Body of pancreas (tissue), 4 donors: ENCODE measurements around the gene ZBTB37. TPM values are rescaled to one million over a fixed set of nuclear protein-coding genes. Genes with fewer than 3 reads are reported as not detected.

Experiments used
- ATAC-seq: fragments of 150-250 bp; one replicate; pipeline ENCODE4 v1.9.1; 2016
- DNase-seq, 4 donors: peaks; one replicate each; pipeline ENCODE4 v3.0.0-alpha.2; 2019
- H3K27ac ChIP-seq, 4 donors: fragments of 200-600 bp; sonication (generic); 1 replicate in 3 of 4; 2 replicates in 1 of 4; pipeline versions ENCODE4 v1.5.1 to v1.6.1; 2016 to 2019; ENCODE audit warnings: mild to moderate bottlenecking in 1 of 4, mixed read lengths in 1 of 4, moderate library complexity in 1 of 4
- H3K27me3 ChIP-seq, 2 donors: fragments of 200-600 bp; sonication (generic); one replicate each; pipeline ENCODE4 v1.6.0; 2016; ENCODE audit warnings: mild to moderate bottlenecking in 1 of 2
- H3K36me3 ChIP-seq, 2 donors: fragments of 200-600 bp; sonication (generic); replicated peaks in 1 of 2; 2 replicates each; pipeline ENCODE4 v1.5.1; 2016; ENCODE audit warnings: low read depth in 2 of 2; ENCODE audit not compliant: insufficient read depth in 1 of 2
- H3K4me1 ChIP-seq: fragments of 200-600 bp; sonication (generic); one replicate; pipeline ENCODE4 v1.6.0; 2016
- H3K4me3 ChIP-seq, 2 donors: fragments of 200-600 bp; sonication (generic); 1 replicate in 1 of 2; 2 replicates in 1 of 2; pipeline ENCODE4 v1.5.1; 2016 to 2019
- H3K9me3 ChIP-seq, 3 donors: fragments of 200-600 bp; sonication (generic); 1 replicate in 2 of 3; 2 replicates in 1 of 3; pipeline ENCODE4 v1.5.1; 2016
- POLR2A ChIP-seq, 3 donors: fragments of 450-650 bp; IDR thresholded peaks; one replicate each; pipeline ENCODE4 v1.6.1; 2016; ENCODE audit warnings: antibody characterized with exemption in 3 of 3, mild to moderate bottlenecking in 2 of 3
- WGBS, 2 donors: methylation state at CpG; one replicate each; pipeline ENCODE4 v1.1.5; 2017; 5-methylcytosine and 5-hydroxymethylcytosine counted together
- intact Hi-C: fragments of 100-400 bp; cut with DNase I; formaldehyde crosslinking; loops from one replicate; pipeline ENCODE4 v1.15.1; 2023
- small RNA-seq: library from RNA; depleted of rRNA; stranded (forward); fragments of <200 nt; gene quantifications from one replicate; pipeline ENCODE3, GENCODE V24; 2016
- total RNA-seq, 2 donors: library from RNA; depleted of rRNA; stranded (reverse); fragments of >200 nt; gene quantifications; one replicate each; pipeline ENCODE4 v1.1.0, GENCODE V29; 2016
- TF ChIP-seq, protein P1 (sequence below), 7 experiments: fragments of 450-650 bp in 4 of 7; fragments of 200-600 bp in 3 of 7; sonication (generic) in 3 of 7; IDR thresholded peaks; one replicate each; pipeline ENCODE4 v1.5.1; 2016 to 2019; ENCODE audit warnings: antibody characterized with exemption in 7 of 7

Gene ZBTB37
- total RNA-seq, 2 donors from 2014 or later: 6.2 to 6.6 TPM

DNA sequence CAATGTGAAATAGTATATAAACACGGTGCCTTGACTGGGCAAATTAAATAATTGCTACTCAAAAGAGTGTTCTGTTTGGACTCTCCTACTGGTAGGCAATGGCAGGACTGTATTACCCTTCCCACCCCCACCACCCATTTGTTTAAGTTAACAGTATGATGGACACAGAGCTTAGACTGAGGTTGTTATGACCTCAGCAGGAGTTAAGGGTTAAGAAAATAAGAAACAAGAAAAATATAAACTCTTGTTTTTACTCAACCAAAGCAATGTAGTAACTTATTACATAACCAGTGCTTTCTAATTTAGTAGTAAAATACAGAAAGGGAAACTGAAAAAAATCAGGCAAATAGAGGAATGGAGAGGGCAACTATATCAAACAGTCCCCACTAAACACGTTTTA is 68.9 kb downstream of the ZBTB37 start:
- no peaks in the 10 kb centered on the region for H3K4me1 ChIP-seq
- H3K9me3 ChIP-seq: no peaks in the 10 kb centered on the region
- no peak for DNase-seq
- H3K4me3 ChIP-seq: no peak overlapping the region
- TF ChIP-seq, protein P1, sequence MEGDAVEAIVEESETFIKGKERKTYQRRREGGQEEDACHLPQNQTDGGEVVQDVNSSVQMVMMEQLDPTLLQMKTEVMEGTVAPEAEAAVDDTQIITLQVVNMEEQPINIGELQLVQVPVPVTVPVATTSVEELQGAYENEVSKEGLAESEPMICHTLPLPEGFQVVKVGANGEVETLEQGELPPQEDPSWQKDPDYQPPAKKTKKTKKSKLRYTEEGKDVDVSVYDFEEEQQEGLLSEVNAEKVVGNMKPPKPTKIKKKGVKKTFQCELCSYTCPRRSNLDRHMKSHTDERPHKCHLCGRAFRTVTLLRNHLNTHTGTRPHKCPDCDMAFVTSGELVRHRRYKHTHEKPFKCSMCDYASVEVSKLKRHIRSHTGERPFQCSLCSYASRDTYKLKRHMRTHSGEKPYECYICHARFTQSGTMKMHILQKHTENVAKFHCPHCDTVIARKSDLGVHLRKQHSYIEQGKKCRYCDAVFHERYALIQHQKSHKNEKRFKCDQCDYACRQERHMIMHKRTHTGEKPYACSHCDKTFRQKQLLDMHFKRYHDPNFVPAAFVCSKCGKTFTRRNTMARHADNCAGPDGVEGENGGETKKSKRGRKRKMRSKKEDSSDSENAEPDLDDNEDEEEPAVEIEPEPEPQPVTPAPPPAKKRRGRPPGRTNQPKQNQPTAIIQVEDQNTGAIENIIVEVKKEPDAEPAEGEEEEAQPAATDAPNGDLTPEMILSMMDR (IDR thresholded peaks at IDR 0.05): no peak
- TF ChIP-seq POLR2A (IDR thresholded peaks at IDR 0.05): no peak
- H3K36me3 ChIP-seq: peaks cover 11 to 22% of the 10 kb centered on the region in 2 donors
- 84 to 86% methylated on average over 2 of the region's 2 CpGs for WGBS, 2 donors
- ATAC-seq: no peak
- intact Hi-C loops: no loop called here
- no peak overlapping the region for H3K27ac ChIP-seq
- no peaks in the 10 kb centered on the region for H3K27me3 ChIP-seq

GRCh38 chr1:173946380-173946921 is 78.3 kb downstream of the ZBTB37 start:
- 81 to 86% methylated on average over 4 of the region's 4 CpGs for WGBS, 2 donors
- intact Hi-C loops: no loop called here
- H3K4me1 ChIP-seq: no peaks in the 10 kb centered on the region
- ATAC-seq (no peak), DNase-seq (no peak)
- H3K27me3 ChIP-seq: no peaks in the 10 kb centered on the region
- peaks cover 12 to 34% of the 10 kb centered on the region in 2 donors for H3K36me3 ChIP-seq
- TF ChIP-seq, protein P1 (IDR thresholded peaks at IDR 0.05): no peak
- TF ChIP-seq POLR2A (IDR thresholded peaks at IDR 0.05): no peak
- no peaks in the 10 kb centered on the region for H3K9me3 ChIP-seq
- H3K27ac ChIP-seq: no peak overlapping the region
- H3K4me3 ChIP-seq: no peak overlapping the region

- Histone ChIP-seq H3K4me3 (no peak overlapping the region), H3K36me3 (peaks cover 12 to 31% of the 10 kb centered on the region in 2 donors), H3K27ac (no peak overlapping the region), H3K9me3 (no peaks in the 10 kb centered on the region), H3K27me3 (no peaks in the 10 kb centered on the region), H3K4me1 (no peaks in the 10 kb centered on the region)
- ATAC-seq (no peak), DNase-seq (no peak)
- TF ChIP-seq, protein P1 (IDR thresholded peaks at IDR 0.05): no peak
- TF ChIP-seq POLR2A (IDR thresholded peaks at IDR 0.05): no peak
- 95 to 97% methylated on average over 4 of the region's 4 CpGs for WGBS, 2 donors
- intact Hi-C loops: no loop called here
Observed at GRCh38 chr1:173948594-173948993, 80.4 kb downstream of the ZBTB37 start.

Small RNA genes lying within 50 kb of the gene (small RNA-seq; reads per million reads assigned to genes)
- gene RNA5SP67: 0.19 reads per million

Other genes with a start within 250 kb of the ZBTB37 start
- gene TEX50, start 233.0 kb upstream of the ZBTB37 start, total RNA-seq: not detected
- under 1 TPM in 1 of 2 donors, not detected in 1; 0.26 TPM for gene ANKRD45, start 198.5 kb upstream of the ZBTB37 start, total RNA-seq
- gene KLHL20, start 153.4 kb upstream of the ZBTB37 start, total RNA-seq: 10 to 100 TPM; 14.3 to 15.8 TPM
- gene DARS2, start 43.7 kb upstream of the ZBTB37 start, total RNA-seq: 10 to 100 TPM in 1 of 2 donors, 1 to 10 TPM in 1; 7.5 to 11.2 TPM
- gene CENPL, start 43.5 kb upstream of the ZBTB37 start, total RNA-seq: 1 to 10 TPM in 1 of 2 donors, under 1 TPM in 1; 0.99 to 1.0 TPM
- gene GAS5, start 391 bp upstream of the ZBTB37 start, total RNA-seq: 100 to 1,000 TPM; 413 to 570 TPM
- gene SERPINC1, start 48.9 kb downstream of the ZBTB37 start, total RNA-seq: not detected
- 10 to 100 TPM; 14.5 to 17.1 TPM for gene RC3H1, start 154.0 kb downstream of the ZBTB37 start, total RNA-seq